ENCODE measurements around the gene RNF10. TPM values are rescaled to one million over a fixed set of nuclear protein-coding genes. Genes with fewer than 3 reads are reported as not detected.
A peak's percentile ranks its signal among the peaks of the same experiment; 100 is the strongest.

Gene RNF10
- total and polyA plus RNA-seq, 2 experiments from 2014 or later: 113 to 149 TPM

GRCh38 chr12:120522568-120522967, 11.6 kb upstream of the RNF10 start (continued):
- no peak for TF ChIP-seq CTCF (conservative IDR thresholded peaks at IDR 0.05; ENCODE audit: low read depth in 2 of 2)
- no peak for TF ChIP-seq ZNF462 (CRISPR knock-in tag; IDR thresholded peaks at IDR 0.05)
- TF ChIP-seq CREB1 (CRISPR knock-in tag; IDR thresholded peaks at IDR 0.05; ENCODE audit: low read depth): no peak

GRCh38 chr12:120528861-120529525, 5.2 kb upstream of the RNF10 start, which contains the start of gene COQ5:
Gene COQ5, minus strand, starts transcription at chr12:120529158. Its CDS starts 17 bp downstream, at chr12:120529141.
- Histone ChIP-seq H3K79me2 (replicated peaks; ENCODE audit: insufficient read depth) (peaks cover 5% of the 10 kb centered on the region; the same call in 1 of the 2 replicates), H2AFZ (peak within 1 kb of the TSS; percentile 76), H3K4me3 (peak within 1 kb of the TSS; percentile 85), H3K27ac (ENCODE audit: low read depth) (peak within 1 kb of the TSS; percentile 92), H3F3A (replicated peaks; ENCODE audit: low read depth) (no peaks in the 10 kb centered on the region), H3K9me2 (ENCODE audit: insufficient read depth) (no peaks in the 10 kb centered on the region), H3K4me2 (peak within 1 kb of the TSS; percentile 79), H3K27me3 (ENCODE audit: insufficient read depth) (no peaks in the 10 kb centered on the region), H4K20me1 (replicated peaks; ENCODE audit: insufficient read depth) (0 out of 2 replicates have a peak, but pooled peaks cover 4% of the 10 kb centered on the region), H3K4me1 (ENCODE audit: insufficient read depth) (peaks cover 8% of the 10 kb centered on the region; the same call in 1 of the 2 replicates), H3K36me3 (ENCODE audit: insufficient read depth) (no peaks in the 10 kb centered on the region)
- Mint-ChIP-seq H3K4me1 (peaks cover 8% of the 10 kb centered on the region; the same call in 2 of the 3 replicates), H3K36me3 (ENCODE audit: low read depth) (no peaks in the 10 kb centered on the region; the same call in 2 of the 3 replicates), H3K9me3 (no peaks in the 10 kb centered on the region), H3K27me3 (ENCODE audit: insufficient read depth, low read depth, poor library complexity) (peaks cover 2% of the 10 kb centered on the region), H3K4me3 (peak within 1 kb of the TSS; percentile 98), H3K27ac (peak within 1 kb of the TSS; percentile 99)
- ATAC-seq: peak; percentile 95
- peak; percentile 97 for DNase-seq (ENCODE audit: low spot score)
- TF ChIP-seq JUNB (IDR thresholded peaks at IDR 0.05; ENCODE audit: unreplicated experiment) (no peak), REST (IDR thresholded peaks at IDR 0.05; ENCODE audit: unreplicated experiment) (no peak), ZNF114 (CRISPR knock-in tag; IDR thresholded peaks at IDR 0.05) (no peak), CTCF (conservative IDR thresholded peaks at IDR 0.05; ENCODE audit: low read depth in 2 of 2) (no peak)
